Muscle of back (tissue), 11 donors: ENCODE data around the gene OR6K3. TPM values are rescaled to one million over a fixed set of nuclear protein-coding genes. Genes with fewer than 3 reads are reported as not detected.

Experiments
- DNase-seq, 3 donors: peaks; one replicate each; pipeline versions ENCODE4 v3.0.0 to v3.0.0-alpha.2; 2013
- polyA plus RNA-seq, 10 donors: library from polyadenylated mRNA; unstranded; fragments of 120-200 nt; gene quantifications; one replicate each; pipeline ENCODE4 v1.2.1, GENCODE V29; 2013; ENCODE audit not compliant: insufficient read length in 10 of 10

Gene OR6K3
- polyA plus RNA-seq, 10 donors: not detected

GRCh38 chr1:158687037-158687436 is 33.5 kb downstream of the OR6K3 start:
- DNase-seq: no peak

- DNase-seq: peak in 1 of 3 donors; percentile 4
Observed at GRCh38 chr1:158686111-158687009, 34.2 kb downstream of the OR6K3 start, which contains the start of gene SPTA1. Gene SPTA1 (minus strand): TSS chr1:158686715. CDS start chr1:158686517, 198 bp downstream.

GRCh38 chr1:158685085-158685484 is 35.4 kb downstream of the OR6K3 start:
- DNase-seq: no peak

- DNase-seq: no peak
Observed at GRCh38 chr1:158681606-158682005, 38.9 kb downstream of the OR6K3 start.

- DNase-seq: no peak
Observed at GRCh38 chr1:158679289-158679688, 41.2 kb downstream of the OR6K3 start.

GRCh38 chr1:158675563-158676323 is 44.8 kb downstream of the OR6K3 start:
- DNase-seq: peak in 1 of 3 donors; percentile 8

- DNase-seq: no peak
Observed at GRCh38 chr1:158674302-158674701, 46.2 kb downstream of the OR6K3 start.

Other genes starting within 250 kb of the OR6K3 start
- not detected for gene OR10R2, start 248.5 kb downstream of the OR6K3 start, polyA plus RNA-seq
- gene OR6Y1, start 166.3 kb downstream of the OR6K3 start, polyA plus RNA-seq: not detected
- gene OR6P1, start 150.1 kb downstream of the OR6K3 start, polyA plus RNA-seq: not detected
- gene OR10X1, start 140.8 kb downstream of the OR6K3 start, polyA plus RNA-seq: not detected
- under 1 TPM in 9 of 10 donors, not detected in 1; 0.04 to 0.12 (median 0.07) TPM for gene OR10Z1, start 115.5 kb downstream of the OR6K3 start, polyA plus RNA-seq
- gene SPTA1, start 34.0 kb downstream of the OR6K3 start, polyA plus RNA-seq: 1 to 10 TPM; 1.4 to 8.1 (median 3.3) TPM
- not detected for gene OR6K2, start 20.1 kb downstream of the OR6K3 start, polyA plus RNA-seq
- gene OR6K6, start 34.0 kb upstream of the OR6K3 start, polyA plus RNA-seq: not detected
- not detected for gene OR6N1, start 51.5 kb upstream of the OR6K3 start, polyA plus RNA-seq
- gene OR6N2, start 60.5 kb upstream of the OR6K3 start, polyA plus RNA-seq: not detected
- 1 to 10 TPM; 2.4 to 8.5 (median 4.4) TPM for gene MNDA, start 110.6 kb upstream of the OR6K3 start, polyA plus RNA-seq
- 1 to 10 TPM in 1 of 10 donors, under 1 TPM in 6, not detected in 3; 0.10 to 3.5 (median 0.37) TPM for gene PYHIN1, start 210.8 kb upstream of the OR6K3 start, polyA plus RNA-seq